Skeletal muscle cell (primary cell): ENCODE measurements around the gene HOXB7.

Source experiments
- DNase-seq: peaks from one replicate; pipeline ENCODE4 v3.0.0-alpha.2; 2010; ENCODE audit warnings: low read depth
- H3K4me3 ChIP-seq: 2 replicates; pipeline ENCODE4 v1.5.1; 2011; ENCODE audit warnings: low read depth, mild to moderate bottlenecking, control low read depth, low read length, moderate library complexity

Gene HOXB7

DNA sequence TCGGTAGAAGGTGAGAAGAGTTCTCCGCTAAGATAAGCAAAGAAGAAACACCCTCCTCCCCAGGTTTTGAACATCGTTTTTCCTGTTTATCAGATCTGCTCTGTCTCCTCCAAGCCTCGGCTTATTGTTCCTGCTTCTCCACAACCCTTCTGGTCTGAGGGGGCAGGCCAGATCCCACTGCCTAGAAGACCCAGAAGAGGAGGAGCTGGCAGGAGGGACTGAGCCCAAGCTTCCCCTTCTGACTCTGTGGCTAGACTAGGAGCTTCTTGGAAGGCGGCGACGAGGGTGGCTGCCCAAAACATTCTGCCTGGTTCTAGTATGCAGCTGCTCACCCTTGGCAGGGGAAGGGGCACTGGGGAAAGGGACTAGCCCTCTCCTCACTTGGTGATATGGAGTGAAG is 12.1 kb downstream of the HOXB7 start:
- no peak for DNase-seq
- no peak overlapping the region for H3K4me3 ChIP-seq

DNA sequence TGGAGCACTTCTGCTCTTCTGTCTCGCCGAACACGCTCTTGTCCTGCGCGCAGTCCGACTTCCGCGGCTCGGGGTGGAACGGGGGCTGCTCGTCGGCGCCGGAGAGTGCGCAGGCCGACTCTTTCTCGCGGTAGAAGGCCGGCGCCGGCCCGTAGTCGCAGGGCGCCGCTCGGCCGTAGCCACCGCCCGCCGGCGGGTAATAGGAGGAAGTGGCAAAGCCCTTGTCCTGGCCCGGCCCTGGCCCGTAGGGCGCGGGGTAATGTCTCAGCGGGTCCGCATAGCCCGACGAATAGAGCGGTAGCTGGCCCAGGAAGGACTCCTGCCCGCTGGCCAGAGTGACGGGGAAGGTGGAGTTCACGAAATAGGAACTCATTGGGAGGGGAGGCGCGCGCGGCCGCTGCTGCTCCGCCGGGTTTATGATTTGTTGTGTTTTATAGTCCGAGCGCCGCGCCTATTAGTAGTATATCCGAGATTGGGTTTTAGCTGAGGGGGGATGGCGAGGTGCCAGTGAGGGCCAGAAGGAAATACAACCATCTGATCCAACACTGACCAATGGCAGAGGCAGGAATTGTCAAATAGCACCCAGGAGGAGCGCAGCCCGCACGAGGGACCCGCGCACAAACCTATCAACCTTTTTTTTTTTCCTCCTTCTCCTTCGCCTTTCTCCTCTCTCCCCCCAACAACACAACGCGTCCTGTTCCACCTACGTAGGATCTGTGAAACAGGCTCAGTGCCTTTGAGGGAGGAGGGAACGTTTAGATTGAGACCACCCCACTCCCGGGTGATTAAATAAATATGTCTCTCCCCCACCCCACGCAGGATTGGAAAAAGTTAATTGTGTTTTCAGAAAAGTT is 12.8 kb downstream of the HOXB7 start:
- DNase-seq: no peak
- peak overlapping the region; percentile 51 for H3K4me3 ChIP-seq

DNA sequence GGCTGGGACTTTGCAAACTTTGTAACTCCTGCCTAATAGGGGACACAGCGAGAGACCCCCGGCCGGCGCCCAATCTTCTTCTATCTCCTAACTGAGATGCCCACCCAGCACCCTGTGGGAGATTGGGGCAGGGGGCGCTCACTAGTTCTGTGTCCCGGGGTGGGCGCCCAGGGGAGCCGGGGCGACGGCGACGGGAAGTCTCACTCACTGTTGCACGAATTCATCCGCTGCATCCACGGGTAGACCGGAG is 13.4 kb downstream of the HOXB7 start:
- peak overlapping the region; percentile 51 for H3K4me3 ChIP-seq
- no peak for DNase-seq

DNA sequence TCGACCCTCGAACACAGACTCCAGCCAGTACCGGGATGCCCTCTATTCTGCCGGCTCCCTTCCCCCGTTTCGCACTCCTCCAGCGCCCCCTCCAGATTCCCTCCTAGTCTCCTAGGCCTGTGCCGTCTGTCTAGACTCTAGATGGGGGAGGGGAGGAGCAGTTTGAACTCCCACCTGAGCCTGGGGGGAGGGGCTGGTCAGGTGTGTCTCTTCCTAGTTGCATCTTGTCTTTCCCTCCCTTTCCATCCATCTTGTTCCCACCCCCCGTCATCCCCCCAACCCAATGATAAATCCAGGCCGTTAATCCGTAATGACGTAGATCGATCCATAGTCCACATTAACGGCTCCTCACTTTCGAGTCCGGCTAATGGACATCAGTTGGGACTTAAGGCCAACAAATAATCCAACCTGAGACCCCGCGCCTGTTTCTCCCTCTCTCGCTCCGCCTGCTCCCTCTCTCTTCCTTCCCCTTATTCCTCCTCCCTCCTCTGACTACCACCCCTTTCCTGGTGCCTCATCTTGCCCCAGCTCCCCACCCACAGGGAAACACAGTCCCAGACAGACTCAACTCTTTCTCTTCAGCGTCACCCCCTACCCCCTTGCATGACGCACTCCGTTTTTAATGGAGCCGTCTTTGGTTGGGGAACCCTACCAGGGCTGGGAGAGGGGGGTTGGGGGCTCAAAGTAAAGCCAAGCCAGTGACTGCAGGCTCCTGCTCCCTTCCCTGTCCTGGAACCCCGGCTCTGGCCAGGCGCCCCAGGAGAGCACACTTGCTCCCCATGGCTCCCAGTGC is 13.9 kb downstream of the HOXB7 start:
- H3K4me3 ChIP-seq: peak overlapping the region; percentile 51
- no peak for DNase-seq

DNA sequence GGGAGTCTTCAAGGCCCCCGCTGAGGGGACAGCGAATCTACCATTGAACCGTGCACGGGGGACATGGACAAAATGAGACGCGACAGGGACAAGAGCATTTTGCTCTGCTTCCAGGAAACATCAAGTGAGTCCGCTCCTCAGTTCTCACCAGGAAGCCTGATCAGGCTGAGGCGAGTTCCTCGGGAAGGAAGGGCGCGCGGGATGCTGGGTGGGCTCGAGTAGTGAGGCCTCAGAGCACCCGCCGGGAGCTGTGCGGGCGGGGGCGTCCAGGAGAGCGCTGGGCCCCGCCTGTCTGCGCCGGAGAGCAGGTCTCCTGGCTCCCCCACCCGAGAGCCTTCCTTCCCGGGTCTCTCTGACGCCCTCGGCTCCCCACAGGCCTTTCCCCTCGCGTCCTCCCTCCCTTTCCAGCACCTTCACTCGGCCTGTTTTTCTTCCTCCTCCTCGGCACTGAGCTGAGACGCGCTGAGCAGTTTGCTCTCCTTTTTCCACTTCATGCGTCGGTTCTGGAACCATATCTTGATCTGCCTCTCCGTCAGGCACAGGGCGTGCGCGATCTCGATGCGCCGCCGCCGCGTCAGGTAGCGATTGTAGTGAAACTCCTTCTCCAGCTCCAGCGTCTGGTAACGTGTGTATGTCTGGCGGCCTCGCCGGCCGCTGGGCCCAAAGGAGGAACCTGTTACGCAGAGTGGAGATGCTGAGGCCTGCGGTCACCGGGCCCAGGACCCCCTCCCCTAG is 14.7 kb downstream of the HOXB7 start:
- H3K4me3 ChIP-seq: peak overlapping the region; percentile 51
- no peak for DNase-seq

DNA sequence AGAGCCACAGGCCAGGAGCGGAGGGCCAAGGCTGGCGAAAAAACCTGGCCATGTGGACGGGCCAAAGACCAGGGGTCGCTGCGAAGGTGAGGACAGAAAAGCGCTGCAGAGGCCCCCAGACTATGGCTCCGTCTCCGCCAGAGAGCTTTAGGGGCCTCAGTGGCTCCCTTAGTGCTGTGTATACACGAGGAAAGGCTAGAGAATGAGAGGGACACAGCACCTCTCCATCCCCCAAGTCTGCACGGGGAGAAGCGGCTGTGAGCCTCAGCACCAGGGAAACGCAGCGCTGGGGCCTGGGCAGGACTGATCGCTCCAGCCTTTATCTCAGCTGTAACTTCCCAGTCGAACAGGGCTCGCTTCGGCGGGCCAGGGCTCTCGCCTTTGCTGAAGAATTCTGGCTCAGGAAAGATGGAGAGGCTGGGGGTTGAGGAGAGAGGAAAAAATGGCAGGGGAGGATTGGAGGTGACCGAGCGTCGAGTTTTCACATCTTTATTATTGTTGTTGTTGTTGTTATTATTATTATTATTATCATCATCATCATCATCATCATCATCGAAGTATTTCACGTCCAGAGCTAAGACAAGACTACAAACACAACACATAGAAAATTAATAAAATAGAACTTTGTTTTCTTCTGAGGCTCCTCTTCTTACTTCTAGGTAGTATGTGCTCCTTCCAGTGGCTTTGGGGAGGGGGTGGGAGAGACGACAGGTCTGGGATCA is 15.4 kb downstream of the HOXB7 start:
- peak overlapping the region; percentile 51 for H3K4me3 ChIP-seq
- no peak for DNase-seq

DNA sequence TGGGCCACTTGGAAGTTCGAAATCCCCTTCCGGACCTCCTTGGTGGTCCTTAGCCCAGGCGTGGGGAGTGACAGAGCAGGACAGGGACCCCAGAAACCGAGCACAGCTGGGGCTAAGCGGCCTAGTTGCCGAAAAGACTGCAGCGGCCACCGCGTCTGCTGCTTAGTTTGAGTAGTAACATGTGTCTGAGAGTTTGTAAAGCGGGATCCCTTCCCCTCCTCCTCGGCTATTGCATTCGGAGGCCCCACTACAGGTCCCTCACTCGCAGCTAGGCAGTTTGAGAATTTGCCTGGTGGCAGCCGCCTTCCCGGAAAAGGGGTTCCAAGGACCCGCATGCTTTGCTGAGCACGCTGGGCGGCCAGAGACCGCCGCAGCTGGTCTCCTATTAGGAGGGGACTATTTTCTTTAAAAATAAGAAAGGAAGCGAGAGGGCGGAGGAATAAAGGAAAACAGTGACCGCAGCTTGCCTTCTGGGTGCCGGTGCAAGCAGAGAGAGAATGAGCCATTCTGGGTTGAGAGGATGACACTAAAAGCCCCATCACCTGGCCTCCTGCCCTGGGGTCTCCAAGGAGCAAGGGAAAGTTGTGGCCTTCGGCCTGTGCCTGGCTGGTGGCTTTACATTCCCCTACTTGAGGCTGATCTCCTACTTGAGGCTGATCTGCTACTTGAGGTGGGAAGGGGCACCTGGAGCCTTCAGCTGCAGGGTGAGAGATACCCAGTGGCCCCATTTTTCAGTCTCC is 16.1 kb downstream of the HOXB7 start:
- DNase-seq: no peak
- H3K4me3 ChIP-seq: peak overlapping the region; percentile 5

DNA sequence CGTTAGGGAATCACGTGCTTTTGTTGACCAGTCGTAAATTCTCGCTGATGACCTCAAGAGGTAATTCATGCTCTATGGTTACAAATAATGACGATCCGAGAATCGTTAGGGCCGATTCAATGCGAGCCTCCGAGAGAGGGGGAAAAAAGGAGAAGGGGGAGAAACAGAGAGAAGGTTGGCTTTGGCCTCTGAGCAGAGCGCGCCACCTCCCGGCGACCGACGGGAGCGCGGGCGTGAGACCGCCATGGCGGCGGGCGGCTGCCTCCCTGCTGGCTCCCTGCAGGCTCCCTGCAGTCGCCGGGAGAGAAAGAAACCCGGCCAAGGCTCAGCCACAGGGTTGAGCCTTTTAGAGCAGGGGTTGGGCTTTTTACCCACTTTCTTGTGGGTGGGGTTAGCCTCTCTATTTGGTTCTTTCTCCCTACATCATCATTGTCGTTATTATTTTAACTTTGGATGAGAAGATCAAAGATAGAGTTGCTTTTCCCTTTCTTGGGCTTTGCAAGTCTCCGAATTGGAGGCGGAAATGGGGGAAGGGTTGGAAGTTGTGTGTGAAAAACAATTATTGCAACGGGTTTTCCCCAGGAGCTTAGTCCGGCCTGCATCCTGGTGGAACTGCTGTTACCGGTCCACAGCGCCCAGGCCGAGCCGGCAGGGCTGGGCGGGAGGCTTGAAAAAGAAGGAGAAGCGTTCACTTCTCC is 16.8 kb downstream of the HOXB7 start:
- no peak for DNase-seq
- H3K4me3 ChIP-seq: peak overlapping the region; percentile 44

DNA sequence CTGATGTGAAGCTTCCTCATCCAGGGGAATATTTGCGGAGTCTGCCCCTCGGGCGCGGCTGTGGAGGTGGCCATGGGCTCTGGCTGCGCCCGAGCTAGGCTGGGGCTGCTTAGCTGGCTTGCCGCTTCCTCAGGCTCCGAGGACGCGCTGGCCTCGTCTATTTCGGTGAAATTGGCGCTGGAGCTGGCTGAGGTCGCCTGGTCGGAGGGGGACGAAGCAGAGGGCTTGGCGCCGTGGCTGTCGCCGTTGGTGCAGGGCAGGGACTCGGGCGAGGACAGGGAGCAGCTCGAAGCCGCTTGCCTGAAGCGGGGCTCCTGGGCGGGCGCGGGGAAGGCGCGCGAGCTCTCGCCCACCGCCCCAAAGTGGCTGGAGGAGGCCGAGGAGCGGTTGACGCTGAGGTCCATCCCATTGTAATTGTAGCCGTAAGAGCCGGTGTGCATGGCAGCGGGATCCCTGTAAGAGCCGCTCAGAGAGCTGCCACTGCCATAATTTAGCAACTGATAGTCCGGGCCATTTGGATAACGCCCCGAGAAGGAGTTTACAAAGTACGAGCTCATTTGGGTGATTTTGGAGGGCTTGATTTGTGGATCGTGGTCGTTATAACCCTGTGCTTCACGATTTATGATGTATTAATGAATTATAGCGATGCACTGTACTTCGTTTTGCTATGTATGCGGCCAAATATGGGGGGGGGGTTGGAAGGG is 17.5 kb downstream of the HOXB7 start, which contains the start of gene HOXB5:
TSS of gene HOXB5 (minus strand) at position 654 of the 704 bp plus-strand sequence. CDS start at position 557, 97 bp downstream.
- H3K4me3 ChIP-seq: peak within 1 kb of the TSS; percentile 44
- no peak for DNase-seq

DNA sequence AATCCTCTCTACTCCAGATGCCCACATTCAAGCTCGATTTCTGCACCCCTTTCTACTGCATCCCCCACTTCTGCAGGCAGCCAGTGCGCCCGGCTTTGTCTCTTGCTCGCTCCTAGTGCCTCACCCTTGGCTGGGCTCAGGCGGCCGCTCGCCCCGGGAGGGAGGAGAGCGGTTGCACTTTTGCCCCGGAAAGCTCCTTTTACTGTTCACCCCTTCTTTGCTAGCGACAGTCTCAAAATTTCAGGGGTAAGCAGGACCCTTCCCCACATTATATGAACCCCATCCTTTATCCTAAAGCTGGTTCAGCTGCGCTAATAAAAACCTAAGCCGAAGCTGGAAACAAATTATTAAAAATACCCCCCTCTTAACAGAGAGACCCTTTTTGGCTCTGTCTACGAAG is 18.2 kb downstream of the HOXB7 start:
- H3K4me3 ChIP-seq: peak overlapping the region; percentile 44
- DNase-seq: no peak

DNA sequence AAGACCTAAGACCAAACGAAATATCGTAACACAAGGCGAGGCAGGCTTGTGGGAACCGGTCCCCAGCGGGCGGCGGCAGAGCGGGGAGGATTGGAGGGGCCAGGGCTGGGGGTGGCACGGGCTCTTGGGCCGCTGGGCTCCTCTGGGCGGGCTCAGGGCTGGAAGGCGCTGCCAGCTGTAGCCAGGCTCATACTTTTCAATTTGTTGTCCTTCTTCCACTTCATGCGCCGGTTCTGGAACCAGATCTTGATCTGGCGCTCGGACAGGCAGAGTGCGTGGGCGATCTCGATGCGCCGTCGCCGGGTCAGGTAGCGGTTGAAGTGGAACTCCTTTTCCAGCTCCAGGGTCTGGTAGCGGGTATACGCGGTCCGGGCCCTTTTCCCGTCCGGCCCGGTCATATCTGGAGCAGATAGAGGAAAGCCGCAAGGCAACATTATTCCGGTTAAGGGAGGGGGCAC is 18.7 kb downstream of the HOXB7 start:
- DNase-seq: no peak
- peak overlapping the region; percentile 44 for H3K4me3 ChIP-seq

DNA sequence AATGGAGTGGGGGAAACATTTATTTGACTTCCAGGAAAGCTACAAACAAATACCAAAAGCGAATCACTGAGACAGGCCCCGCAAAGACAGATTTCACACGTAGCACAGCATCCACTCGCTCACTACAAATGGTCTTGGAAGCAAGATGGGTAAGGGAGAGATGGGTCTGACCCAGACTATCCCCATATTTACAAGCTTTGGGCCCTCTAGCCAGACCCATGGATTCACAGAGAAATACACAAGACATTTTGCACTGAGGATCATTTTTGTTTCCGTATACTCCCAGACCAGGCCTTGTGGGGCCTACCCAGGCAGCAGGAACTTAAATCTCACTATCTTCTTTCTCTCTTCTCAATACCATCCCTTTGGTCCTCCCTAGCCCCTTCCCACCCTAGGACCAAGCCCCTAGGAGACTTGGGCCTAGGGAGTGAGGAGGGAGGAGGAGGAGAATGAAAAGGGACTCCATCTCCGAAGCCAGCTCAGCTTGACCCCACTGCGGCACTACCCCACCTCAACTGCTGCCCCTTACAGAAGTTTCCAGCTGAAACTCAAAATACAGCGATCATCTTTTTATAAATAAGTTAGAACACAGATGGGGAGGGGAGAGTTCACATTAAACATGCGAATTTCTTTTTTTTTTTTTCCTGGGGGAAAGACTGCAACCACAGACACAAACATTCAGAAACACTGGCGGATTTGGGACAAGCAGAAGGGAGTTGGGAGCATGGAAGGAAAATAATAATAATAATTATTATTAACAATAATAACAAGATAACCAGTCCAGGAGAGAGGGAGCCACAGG is 19.4 kb downstream of the HOXB7 start:
- no peak for DNase-seq
- H3K4me3 ChIP-seq: peak overlapping the region; percentile 44

DNA sequence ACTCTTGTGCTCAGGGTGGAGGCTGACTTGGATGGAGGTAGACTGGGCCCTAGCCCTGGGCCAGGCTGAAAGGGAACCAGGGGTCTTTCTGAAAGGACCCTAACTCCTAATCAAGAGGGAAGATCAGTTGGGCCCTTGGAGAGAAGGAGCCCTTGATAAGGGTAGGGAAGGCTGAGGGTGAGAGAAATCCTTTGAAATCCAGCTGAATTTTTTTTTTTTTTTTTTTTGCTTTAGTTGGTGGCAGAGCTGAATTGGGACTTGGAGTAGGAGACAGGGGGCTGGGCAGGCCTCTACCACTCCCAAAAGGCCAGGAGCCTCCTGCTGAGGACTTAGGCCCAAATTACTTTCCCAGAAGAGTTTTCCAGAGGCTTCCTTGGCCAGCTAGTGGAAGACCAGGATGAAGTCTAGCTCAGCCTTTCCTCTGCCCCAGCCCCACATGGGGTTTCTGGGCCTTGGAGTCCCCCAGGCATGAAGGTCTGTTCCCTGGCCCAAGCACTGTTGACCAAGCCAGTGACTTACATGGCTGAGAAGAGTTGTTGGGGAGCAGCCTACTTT is 20.1 kb downstream of the HOXB7 start:
- no peak for DNase-seq
- H3K4me3 ChIP-seq: peak overlapping the region; percentile 24

DNA sequence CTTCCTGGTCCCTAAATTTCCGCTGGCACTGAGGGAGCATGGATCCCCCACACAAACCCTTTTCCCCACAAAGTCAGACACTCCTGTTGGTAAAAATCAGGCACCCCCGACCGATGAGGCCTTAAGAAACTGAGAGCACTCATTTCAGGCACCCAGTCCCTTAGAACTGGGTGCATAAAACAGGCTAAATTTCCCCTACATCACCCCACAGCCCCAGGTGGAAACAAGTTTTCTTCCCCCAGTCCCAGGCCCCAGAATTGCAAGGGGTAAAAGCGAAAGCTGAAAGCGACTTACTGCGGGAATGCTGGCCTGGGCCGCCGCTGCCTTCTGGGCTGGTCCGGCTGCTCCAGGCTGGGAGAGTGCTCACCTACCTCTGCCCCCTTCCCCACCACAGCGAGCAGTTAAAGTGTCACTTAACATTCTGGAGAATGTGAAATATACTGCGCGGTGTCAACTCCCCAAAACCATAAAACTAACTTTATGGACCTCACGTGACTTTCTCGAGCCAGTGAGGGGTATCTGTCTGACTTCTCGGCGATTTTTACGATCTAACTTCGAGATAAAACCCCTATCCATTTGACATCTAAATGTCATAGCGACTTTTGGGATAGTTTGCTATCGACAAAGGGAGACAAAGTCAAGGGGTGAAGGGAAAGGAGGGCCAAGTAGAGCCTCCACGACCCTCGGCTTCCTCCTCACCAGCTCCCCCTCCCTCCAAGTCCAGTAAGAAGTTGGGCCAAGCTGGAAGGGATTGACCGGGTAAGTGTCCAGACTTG is 20.8 kb downstream of the HOXB7 start, which contains the start of gene HOXB3:
TSS of gene HOXB3 (minus strand) at position 411 of the 776 bp plus-strand sequence. CDS start 37,767 bp downstream, outside the sequence.
- DNase-seq: no peak
- peak within 1 kb of the TSS; percentile 60 for H3K4me3 ChIP-seq

DNA sequence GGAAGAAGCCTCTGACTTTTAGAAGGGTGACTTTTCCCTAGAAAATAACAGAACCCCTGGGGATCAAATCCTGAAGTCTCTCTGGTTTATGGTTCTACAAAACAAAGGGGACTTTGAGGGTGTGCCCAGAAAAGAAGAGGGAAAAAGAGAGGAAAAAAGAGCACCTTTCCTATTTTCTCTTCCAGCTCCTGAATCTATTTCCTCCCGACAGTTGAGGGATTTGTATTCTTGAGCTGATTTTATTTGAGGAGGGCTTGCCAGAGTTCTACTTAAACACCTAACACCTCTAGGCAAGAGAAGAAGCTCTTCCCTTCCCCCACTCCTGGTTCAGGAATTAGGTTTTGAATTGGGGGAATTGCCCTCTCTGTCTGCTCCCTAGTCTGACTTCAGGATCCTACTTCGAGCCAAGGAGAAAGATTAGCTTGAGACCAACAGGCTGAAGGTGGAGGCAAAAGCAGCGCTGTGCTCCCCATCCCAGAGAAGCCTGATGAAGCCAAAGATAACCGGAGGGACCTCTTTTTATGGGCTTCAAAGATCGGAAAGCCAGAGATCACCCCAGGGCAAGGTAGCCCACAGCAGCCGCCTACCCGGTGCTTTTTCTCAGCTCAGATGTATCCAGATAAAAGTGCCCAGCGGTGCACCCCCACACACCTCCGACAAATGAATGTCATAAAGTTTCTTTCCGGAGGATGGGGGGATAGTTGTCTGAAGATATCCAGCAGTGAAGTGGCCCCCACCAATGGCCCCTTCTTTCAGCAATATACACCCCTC is 21.6 kb downstream of the HOXB7 start:
- DNase-seq: no peak
- H3K4me3 ChIP-seq: peak overlapping the region; percentile 60
